ENCODE measurements around the gene HOXD9. TPM values are rescaled to one million over a fixed set of nuclear protein-coding genes. Genes with fewer than 3 reads are reported as not detected.

The HOXD9 gene
- total RNA-seq, 1 experiment from 2014 or later = not detected

DNA sequence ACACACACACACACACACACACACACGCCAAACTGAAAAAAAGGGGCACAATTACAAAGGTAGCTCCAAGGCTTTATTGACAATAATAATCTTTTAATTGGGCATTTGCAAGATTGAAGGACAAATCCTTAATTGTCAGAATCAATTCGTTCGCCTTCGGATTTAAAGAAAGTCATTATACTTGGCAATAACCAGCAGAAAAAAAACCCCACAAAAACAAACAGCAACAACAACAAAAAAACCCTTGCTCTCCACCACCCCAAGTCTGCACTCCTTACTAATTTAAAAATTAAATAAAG lies 5.2 kb downstream of the HOXD9 start (continued):
- TF ChIP-seq, protein P1, sequence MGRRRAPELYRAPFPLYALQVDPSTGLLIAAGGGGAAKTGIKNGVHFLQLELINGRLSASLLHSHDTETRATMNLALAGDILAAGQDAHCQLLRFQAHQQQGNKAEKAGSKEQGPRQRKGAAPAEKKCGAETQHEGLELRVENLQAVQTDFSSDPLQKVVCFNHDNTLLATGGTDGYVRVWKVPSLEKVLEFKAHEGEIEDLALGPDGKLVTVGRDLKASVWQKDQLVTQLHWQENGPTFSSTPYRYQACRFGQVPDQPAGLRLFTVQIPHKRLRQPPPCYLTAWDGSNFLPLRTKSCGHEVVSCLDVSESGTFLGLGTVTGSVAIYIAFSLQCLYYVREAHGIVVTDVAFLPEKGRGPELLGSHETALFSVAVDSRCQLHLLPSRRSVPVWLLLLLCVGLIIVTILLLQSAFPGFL (CRISPR knock-in tag; IDR thresholded peaks at IDR 0.05; ENCODE audit: borderline replicate concordance) = no peak

DNA sequence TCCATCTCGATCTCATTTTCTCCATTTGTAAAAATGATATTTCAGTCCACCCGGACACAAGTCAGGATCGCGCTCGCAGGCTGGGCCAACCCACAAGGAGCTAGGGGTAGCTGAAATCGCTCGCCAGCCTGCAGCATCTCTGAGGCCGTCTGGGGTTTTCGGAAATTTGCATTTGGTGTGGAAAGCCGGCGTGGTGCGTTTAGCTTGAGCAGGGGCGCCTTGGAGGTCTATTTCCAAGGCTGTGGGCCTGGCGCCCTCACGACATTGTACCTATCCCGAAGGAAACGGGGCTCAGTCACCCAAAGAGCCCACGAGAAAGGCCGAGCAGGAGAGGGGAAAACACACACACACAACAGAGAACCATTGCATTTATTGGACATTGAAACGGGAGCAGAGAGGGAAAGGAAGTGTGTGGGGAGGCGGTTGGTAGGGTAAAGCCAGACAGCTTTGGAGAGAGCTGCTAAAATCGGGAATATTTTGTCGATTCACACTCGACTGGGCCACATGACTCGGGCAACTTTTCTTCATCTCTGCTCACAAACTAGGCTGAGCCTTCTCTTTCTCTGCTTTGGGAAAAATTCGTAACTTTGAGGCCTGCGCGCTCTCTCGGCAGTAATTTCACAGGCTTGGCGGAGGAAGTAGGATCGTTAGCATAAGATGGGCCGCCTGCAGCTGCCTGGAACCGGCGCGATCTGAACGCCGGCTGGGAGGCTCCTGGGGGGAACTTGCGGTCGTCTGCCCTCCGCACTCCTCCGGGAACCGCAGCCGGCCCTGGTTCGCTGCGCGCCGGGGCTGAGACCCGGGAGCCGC lies 5.9 kb downstream of the HOXD9 start:
- POLR2A ChIA-PET = no interaction called here
- peak; percentile 21 for ATAC-seq
- Mint-ChIP-seq H3K27ac (no peak overlapping the region), H3K36me3 (peaks cover 4% of the 10 kb centered on the region; the same call in 1 of the 2 replicates), H3K4me3 (peak overlapping the region; percentile 59), H3K4me1 (peaks cover 27% of the 10 kb centered on the region), H3K27me3 (ENCODE audit: low read depth) (peaks cover 98% of the 10 kb centered on the region), H3K9me3 (no peaks in the 10 kb centered on the region)
- CTCF ChIA-PET = interaction anchor here (0.6 to 3.2 kb wide), 13 partner anchors 13 to 1033 kb away, joined by 3 to 21 read pairs (median 4); no protein-coding TSS in a partner anchor
- DNase-seq (ENCODE audit: low spot score) = peak; percentile 70
- TF ChIP-seq, protein P2, sequence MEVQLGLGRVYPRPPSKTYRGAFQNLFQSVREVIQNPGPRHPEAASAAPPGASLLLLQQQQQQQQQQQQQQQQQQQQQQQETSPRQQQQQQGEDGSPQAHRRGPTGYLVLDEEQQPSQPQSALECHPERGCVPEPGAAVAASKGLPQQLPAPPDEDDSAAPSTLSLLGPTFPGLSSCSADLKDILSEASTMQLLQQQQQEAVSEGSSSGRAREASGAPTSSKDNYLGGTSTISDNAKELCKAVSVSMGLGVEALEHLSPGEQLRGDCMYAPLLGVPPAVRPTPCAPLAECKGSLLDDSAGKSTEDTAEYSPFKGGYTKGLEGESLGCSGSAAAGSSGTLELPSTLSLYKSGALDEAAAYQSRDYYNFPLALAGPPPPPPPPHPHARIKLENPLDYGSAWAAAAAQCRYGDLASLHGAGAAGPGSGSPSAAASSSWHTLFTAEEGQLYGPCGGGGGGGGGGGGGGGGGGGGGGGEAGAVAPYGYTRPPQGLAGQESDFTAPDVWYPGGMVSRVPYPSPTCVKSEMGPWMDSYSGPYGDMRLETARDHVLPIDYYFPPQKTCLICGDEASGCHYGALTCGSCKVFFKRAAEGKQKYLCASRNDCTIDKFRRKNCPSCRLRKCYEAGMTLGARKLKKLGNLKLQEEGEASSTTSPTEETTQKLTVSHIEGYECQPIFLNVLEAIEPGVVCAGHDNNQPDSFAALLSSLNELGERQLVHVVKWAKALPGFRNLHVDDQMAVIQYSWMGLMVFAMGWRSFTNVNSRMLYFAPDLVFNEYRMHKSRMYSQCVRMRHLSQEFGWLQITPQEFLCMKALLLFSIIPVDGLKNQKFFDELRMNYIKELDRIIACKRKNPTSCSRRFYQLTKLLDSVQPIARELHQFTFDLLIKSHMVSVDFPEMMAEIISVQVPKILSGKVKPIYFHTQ (CRISPR knock-in tag; IDR thresholded peaks at IDR 0.05) = no peak
- TF ChIP-seq, protein P3, sequence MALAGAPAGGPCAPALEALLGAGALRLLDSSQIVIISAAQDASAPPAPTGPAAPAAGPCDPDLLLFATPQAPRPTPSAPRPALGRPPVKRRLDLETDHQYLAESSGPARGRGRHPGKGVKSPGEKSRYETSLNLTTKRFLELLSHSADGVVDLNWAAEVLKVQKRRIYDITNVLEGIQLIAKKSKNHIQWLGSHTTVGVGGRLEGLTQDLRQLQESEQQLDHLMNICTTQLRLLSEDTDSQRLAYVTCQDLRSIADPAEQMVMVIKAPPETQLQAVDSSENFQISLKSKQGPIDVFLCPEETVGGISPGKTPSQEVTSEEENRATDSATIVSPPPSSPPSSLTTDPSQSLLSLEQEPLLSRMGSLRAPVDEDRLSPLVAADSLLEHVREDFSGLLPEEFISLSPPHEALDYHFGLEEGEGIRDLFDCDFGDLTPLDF (CRISPR knock-in tag; IDR thresholded peaks at IDR 0.05) = no peak

DNA sequence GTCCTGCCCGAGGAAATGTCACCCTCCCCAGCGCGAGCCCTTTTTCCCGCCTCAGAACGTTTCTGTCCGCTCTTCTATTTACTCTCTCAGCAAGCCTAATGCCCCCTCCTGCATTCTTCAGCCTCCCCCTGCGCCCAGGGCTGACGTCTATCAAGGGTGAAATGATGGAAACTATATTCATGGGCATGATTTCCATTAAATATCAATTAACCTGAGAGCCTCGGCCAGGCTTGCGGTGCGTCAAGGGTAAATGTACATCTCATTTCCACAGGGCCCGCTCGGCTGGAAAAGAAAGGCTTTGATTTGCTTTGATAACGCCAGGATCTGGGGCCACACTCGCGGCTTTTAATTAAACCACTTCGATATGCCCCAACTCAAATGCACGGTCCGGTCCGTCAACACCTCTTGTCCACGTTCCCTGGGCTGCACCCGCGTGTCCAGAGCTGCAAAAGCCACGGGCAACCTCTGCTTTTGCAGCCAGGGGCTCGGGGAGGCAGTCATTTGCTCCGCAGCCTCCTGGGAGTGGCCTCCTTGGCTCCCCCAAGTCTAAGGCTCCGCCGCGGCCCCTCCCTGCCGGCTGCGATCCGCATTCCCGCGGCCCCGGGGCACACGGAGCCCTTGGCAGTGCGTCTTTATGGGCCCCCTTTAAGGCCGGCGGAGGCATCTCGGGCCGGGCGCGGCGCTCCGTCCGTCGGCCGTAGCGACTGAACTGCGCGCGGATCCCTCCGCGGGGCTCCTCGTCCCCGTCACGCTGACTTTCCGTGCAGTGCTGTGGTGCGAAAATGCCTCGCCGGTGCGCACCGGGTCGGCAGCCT lies 6.7 kb downstream of the HOXD9 start, which contains the start of gene HOXD8:
HOXD8 (plus strand) TSS at position 724 of the 815 bp plus-strand sequence. CDS start 662 bp downstream, outside the sequence.
- DNase-seq (ENCODE audit: low spot score) = peak; percentile 65
- Mint-ChIP-seq H3K27ac (no peak within 1 kb of the TSS), H3K9me3 (no peaks in the 10 kb centered on the region), H3K4me1 (peaks cover 23% of the 10 kb centered on the region), H3K27me3 (ENCODE audit: low read depth) (peaks cover 98% of the 10 kb centered on the region), H3K4me3 (peak within 1 kb of the TSS; percentile 59), H3K36me3 (peaks cover 4% of the 10 kb centered on the region; the same call in 1 of the 2 replicates)
- CTCF ChIA-PET = interaction anchor here (0.6 to 3.2 kb wide), 11 partner anchors 9 to 1019 kb away, joined by 3 to 21 read pairs (median 4); no protein-coding TSS in a partner anchor
- TF ChIP-seq, protein P4, sequence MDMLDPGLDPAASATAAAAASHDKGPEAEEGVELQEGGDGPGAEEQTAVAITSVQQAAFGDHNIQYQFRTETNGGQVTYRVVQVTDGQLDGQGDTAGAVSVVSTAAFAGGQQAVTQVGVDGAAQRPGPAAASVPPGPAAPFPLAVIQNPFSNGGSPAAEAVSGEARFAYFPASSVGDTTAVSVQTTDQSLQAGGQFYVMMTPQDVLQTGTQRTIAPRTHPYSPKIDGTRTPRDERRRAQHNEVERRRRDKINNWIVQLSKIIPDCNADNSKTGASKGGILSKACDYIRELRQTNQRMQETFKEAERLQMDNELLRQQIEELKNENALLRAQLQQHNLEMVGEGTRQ (CRISPR knock-in tag; IDR thresholded peaks at IDR 0.05) = 0 out of 2 replicates have a peak, but pooled peaks have one; percentile 15
- TF ChIP-seq MYBL2 (CRISPR knock-in tag; IDR thresholded peaks at IDR 0.05) = no peak
- peak; percentile 33 for ATAC-seq
- POLR2A ChIA-PET = no interaction called here

DNA sequence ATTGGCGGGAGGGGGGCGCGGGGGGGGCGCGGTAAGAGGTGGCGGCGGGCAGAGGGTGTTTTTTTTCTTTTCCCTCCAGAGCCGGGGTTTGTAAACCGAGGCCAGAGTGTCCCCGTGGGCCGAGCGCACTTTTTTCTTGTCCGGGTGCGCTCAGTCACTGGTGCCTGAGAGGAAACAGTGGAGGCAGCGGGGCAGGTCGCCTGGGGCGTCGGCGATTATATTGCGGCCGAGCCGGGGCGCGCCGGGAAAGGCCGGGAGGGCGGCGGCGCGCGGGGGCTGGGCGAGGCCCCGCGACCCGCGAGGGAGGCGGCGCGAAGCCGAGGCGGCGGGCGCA lies 7.3 kb downstream of the HOXD9 start:
- DNase-seq (ENCODE audit: low spot score) = no peak
- Mint-ChIP-seq H3K9me3 (no peaks in the 10 kb centered on the region), H3K36me3 (0 out of 2 replicates have a peak, but pooled peaks cover 2% of the 10 kb centered on the region), H3K27ac (no peak overlapping the region), H3K4me3 (peak overlapping the region; percentile 38; the same call in 1 of the 2 replicates), H3K27me3 (ENCODE audit: low read depth) (peaks cover 98% of the 10 kb centered on the region), H3K4me1 (peaks cover 23% of the 10 kb centered on the region)
- ChIA-PET POLR2A (no interaction called here), CTCF (interaction anchor here (1.2 to 3.1 kb wide), 3 partner anchors 9 to 425 kb away, joined by 3 to 14 read pairs (median 3); no protein-coding TSS in a partner anchor)
- TF ChIP-seq CREB1 (CRISPR knock-in tag; IDR thresholded peaks at IDR 0.05) = no peak
- no peak for TF ChIP-seq ZNF232 (CRISPR knock-in tag; IDR thresholded peaks at IDR 0.05)
- TF ChIP-seq, protein P5, sequence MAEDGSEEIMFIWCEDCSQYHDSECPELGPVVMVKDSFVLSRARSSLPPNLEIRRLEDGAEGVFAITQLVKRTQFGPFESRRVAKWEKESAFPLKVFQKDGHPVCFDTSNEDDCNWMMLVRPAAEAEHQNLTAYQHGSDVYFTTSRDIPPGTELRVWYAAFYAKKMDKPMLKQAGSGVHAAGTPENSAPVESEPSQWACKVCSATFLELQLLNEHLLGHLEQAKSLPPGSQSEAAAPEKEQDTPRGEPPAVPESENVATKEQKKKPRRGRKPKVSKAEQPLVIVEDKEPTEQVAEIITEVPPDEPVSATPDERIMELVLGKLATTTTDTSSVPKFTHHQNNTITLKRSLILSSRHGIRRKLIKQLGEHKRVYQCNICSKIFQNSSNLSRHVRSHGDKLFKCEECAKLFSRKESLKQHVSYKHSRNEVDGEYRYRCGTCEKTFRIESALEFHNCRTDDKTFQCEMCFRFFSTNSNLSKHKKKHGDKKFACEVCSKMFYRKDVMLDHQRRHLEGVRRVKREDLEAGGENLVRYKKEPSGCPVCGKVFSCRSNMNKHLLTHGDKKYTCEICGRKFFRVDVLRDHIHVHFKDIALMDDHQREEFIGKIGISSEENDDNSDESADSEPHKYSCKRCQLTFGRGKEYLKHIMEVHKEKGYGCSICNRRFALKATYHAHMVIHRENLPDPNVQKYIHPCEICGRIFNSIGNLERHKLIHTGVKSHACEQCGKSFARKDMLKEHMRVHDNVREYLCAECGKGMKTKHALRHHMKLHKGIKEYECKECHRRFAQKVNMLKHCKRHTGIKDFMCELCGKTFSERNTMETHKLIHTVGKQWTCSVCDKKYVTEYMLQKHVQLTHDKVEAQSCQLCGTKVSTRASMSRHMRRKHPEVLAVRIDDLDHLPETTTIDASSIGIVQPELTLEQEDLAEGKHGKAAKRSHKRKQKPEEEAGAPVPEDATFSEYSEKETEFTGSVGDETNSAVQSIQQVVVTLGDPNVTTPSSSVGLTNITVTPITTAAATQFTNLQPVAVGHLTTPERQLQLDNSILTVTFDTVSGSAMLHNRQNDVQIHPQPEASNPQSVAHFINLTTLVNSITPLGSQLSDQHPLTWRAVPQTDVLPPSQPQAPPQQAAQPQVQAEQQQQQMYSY (CRISPR knock-in tag; IDR thresholded peaks at IDR 0.05) = no peak
- TF ChIP-seq, protein P6, sequence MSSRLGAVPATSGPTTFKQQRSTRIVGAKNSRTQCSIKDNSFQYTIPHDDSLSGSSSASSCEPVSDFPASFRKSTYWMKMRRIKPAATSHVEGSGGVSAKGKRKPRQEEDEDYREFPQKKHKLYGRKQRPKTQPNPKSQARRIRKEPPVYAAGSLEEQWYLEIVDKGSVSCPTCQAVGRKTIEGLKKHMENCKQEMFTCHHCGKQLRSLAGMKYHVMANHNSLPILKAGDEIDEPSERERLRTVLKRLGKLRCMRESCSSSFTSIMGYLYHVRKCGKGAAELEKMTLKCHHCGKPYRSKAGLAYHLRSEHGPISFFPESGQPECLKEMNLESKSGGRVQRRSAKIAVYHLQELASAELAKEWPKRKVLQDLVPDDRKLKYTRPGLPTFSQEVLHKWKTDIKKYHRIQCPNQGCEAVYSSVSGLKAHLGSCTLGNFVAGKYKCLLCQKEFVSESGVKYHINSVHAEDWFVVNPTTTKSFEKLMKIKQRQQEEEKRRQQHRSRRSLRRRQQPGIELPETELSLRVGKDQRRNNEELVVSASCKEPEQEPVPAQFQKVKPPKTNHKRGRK (CRISPR knock-in tag; IDR thresholded peaks at IDR 0.05; ENCODE audit: borderline replicate concordance) = no peak
- TF ChIP-seq, protein P7, sequence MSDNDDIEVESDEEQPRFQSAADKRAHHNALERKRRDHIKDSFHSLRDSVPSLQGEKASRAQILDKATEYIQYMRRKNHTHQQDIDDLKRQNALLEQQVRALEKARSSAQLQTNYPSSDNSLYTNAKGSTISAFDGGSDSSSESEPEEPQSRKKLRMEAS (CRISPR knock-in tag; IDR thresholded peaks at IDR 0.05) = no peak
- TF ChIP-seq, protein P4 (CRISPR knock-in tag; IDR thresholded peaks at IDR 0.05) = no peak
- no peak for TF ChIP-seq IRF2 (CRISPR knock-in tag; IDR thresholded peaks at IDR 0.05; ENCODE audit: borderline replicate concordance, low read depth)
- no peak for TF ChIP-seq JAZF1 (CRISPR knock-in tag; IDR thresholded peaks at IDR 0.05)
- no peak for ATAC-seq

Data from WTC11 (cell line).